Fibroblast of lung (primary cell): ENCODE measurements around the gene LCMT2. TPM values are rescaled to one million over a fixed set of nuclear protein-coding genes. Genes with fewer than 3 reads are reported as not detected.
"Not testable (repeated sequence)": the region's sequence is repeated elsewhere in the genome, so short reads cannot be mapped to it uniquely, and the experiment has no call there.

Experiments
- DNase-seq, 2 donors: peaks; one replicate each; pipeline versions ENCODE4 v3.0.0 to v3.0.0-alpha.2; 2010; ENCODE audit warnings: low read depth in 2 of 2
- H2AFZ ChIP-seq: 2 replicates; pipeline ENCODE4 v1.5.1; 2012; ENCODE audit warnings: low read length, control low read depth, inconsistent platforms
- H3K27ac ChIP-seq: 2 replicates; pipeline ENCODE4 v1.5.1; 2011; ENCODE audit warnings: low read length, control low read depth; ENCODE audit not compliant: insufficient read depth
- H3K27me3 ChIP-seq: 2 replicates; pipeline ENCODE4 v1.5.1; 2011; ENCODE audit warnings: mild to moderate bottlenecking, low read length; ENCODE audit not compliant: control insufficient read depth, insufficient read depth
- H3K36me3 ChIP-seq: 2 replicates; pipeline ENCODE4 v1.5.1; 2011; ENCODE audit warnings: low read length; ENCODE audit not compliant: control insufficient read depth, insufficient read depth
- H3K4me1 ChIP-seq: 2 replicates; pipeline ENCODE4 v1.5.1; 2011; ENCODE audit warnings: low read length; ENCODE audit not compliant: control insufficient read depth, insufficient read depth; ENCODE audit errors: extremely low read depth
- H3K4me2 ChIP-seq: 2 replicates; pipeline ENCODE4 v1.5.1; 2011; ENCODE audit warnings: low read length, control low read depth; ENCODE audit not compliant: insufficient read depth; ENCODE audit errors: extremely low read depth
- H3K4me3 ChIP-seq, 4 experiments: fragments of 200-600 bp in 1 of 4; sonication (generic) in 1 of 4; replicated peaks in 1 of 4; 2 replicates each; pipeline ENCODE4 v1.5.1; 2011 to 2016; ENCODE audit warnings: low read length in 4 of 4, low read depth in 3 of 4, mild to moderate bottlenecking in 3 of 4, control low read depth in 2 of 4, inconsistent platforms in 1 of 4, mixed read lengths in 1 of 4; ENCODE audit not compliant: insufficient read depth in 1 of 4; ENCODE audit errors: control extremely low read depth in 1 of 4
- H3K79me2 ChIP-seq: 2 replicates; pipeline ENCODE4 v1.5.1; 2012; ENCODE audit warnings: mild to moderate bottlenecking, low read length, inconsistent platforms; ENCODE audit not compliant: control insufficient read depth, insufficient read depth
- H3K9ac ChIP-seq: 2 replicates; pipeline ENCODE4 v1.5.1; 2011; ENCODE audit warnings: mild to moderate bottlenecking, low read length, control low read depth; ENCODE audit not compliant: insufficient read depth
- H3K9me3 ChIP-seq: 2 replicates; pipeline ENCODE4 v1.5.1; 2012; ENCODE audit warnings: low read depth, low read length; ENCODE audit not compliant: control insufficient read depth, insufficient read depth
- H4K20me1 ChIP-seq: 2 replicates; pipeline ENCODE4 v1.5.1; 2011; ENCODE audit warnings: low read length; ENCODE audit not compliant: control insufficient read depth, insufficient read depth; ENCODE audit errors: extremely low read depth
- CTCF ChIP-seq, 2 donors: IDR thresholded peaks in 1 of 2; conservative IDR thresholded peaks in 1 of 2; 1 replicate in 1 of 2; 2 replicates in 1 of 2; pipeline ENCODE4 v1.5.1; 2011 to 2012; ENCODE audit warnings: low read length in 2 of 2, control low read depth in 1 of 2, inconsistent platforms in 1 of 2, low read depth in 1 of 2, mild to moderate bottlenecking in 1 of 2
- EZH2 ChIP-seq: IDR thresholded peaks from 2 replicates; pipeline ENCODE4 v1.5.1; 2012; ENCODE audit warnings: low read length, control low read depth, mild to moderate bottlenecking; ENCODE audit errors: missing control alignments
- polyA plus RNA-seq, 2 donors: library from polyadenylated mRNA; depleted of rRNA in 1 of 2; stranded (reverse) in 1 of 2; unstranded in 1 of 2; fragments of >200 nt; gene quantifications; 2 replicates each; pipeline ENCODE4 v1.2.1, GENCODE V29; 2011 to 2012; ENCODE audit warnings: missing spikeins in 1 of 2
- total RNA-seq: library from RNA; depleted of rRNA; stranded (reverse); fragments of >200 nt; gene quantifications from 2 replicates; pipeline ENCODE4 v1.2.1, GENCODE V29; 2014

LCMT2 gene
- total and polyA plus RNA-seq, 2 donors (not counting 1 experiment from before 2014, with no cell fraction given) = 4.8 to 12.5 TPM

- no peaks in the 10 kb centered on the region for H4K20me1 ChIP-seq
- no peak overlapping the region for H3K4me2 ChIP-seq
- H2AFZ ChIP-seq = no peak overlapping the region
- H3K9me3 ChIP-seq = no peaks in the 10 kb centered on the region
- no peaks in the 10 kb centered on the region for H3K36me3 ChIP-seq
- H3K27me3 ChIP-seq = peaks cover 22% of the 10 kb centered on the region
- no peak overlapping the region for H3K27ac ChIP-seq
- no peak overlapping the region for H3K4me3 ChIP-seq
- H3K9ac ChIP-seq = no peak overlapping the region
- DNase-seq = no peak
- H3K79me2 ChIP-seq = no peaks in the 10 kb centered on the region
- H3K4me1 ChIP-seq = no peaks in the 10 kb centered on the region
- peak; percentile 37 for TF ChIP-seq EZH2
- TF ChIP-seq CTCF (conservative IDR thresholded peaks at IDR 0.05 in 1 of 2, IDR thresholded peaks at IDR 0.05 in 1 of 2; ENCODE audit: low read depth in 1 of 2, low read length in 2 of 2) = no peak
Measured at GRCh38 chr15:43294091-43294706, 36.2 kb downstream of the LCMT2 start.

- no peaks in the 10 kb centered on the region for H3K4me1 ChIP-seq
- DNase-seq = no peak
- no peaks in the 10 kb centered on the region for H4K20me1 ChIP-seq
- no peak overlapping the region for H3K4me2 ChIP-seq
- no peaks in the 10 kb centered on the region for H3K79me2 ChIP-seq
- H3K9me3 ChIP-seq = no peaks in the 10 kb centered on the region
- no peak overlapping the region for H2AFZ ChIP-seq
- H3K27me3 ChIP-seq = peaks cover 22% of the 10 kb centered on the region
- H3K9ac ChIP-seq = no peak overlapping the region
- TF ChIP-seq CTCF (conservative IDR thresholded peaks at IDR 0.05 in 1 of 2, IDR thresholded peaks at IDR 0.05 in 1 of 2; ENCODE audit: low read depth in 1 of 2, low read length in 2 of 2) (no peak), EZH2 (no peak)
- no peaks in the 10 kb centered on the region for H3K36me3 ChIP-seq
- no peak overlapping the region for H3K27ac ChIP-seq
- no peak overlapping the region for H3K4me3 ChIP-seq
Measured at GRCh38 chr15:43293432-43293831, 36.9 kb downstream of the LCMT2 start.

GRCh38 chr15:43292375-43293078 is 37.8 kb downstream of the LCMT2 start:
- H3K4me3 ChIP-seq = no peak overlapping the region
- no peak overlapping the region for H3K9ac ChIP-seq
- H3K36me3 ChIP-seq = no peaks in the 10 kb centered on the region
- no peak overlapping the region for H2AFZ ChIP-seq
- H3K4me1 ChIP-seq = no peaks in the 10 kb centered on the region
- peak; percentile 36 to 65 for DNase-seq
- no peaks in the 10 kb centered on the region for H4K20me1 ChIP-seq
- no peaks in the 10 kb centered on the region for H3K79me2 ChIP-seq
- TF ChIP-seq EZH2 = no peak
- no peak for TF ChIP-seq CTCF (conservative IDR thresholded peaks at IDR 0.05 in 1 of 2, IDR thresholded peaks at IDR 0.05 in 1 of 2; ENCODE audit: low read depth in 1 of 2, low read length in 2 of 2)
- peaks cover 30% of the 10 kb centered on the region for H3K27me3 ChIP-seq
- no peaks in the 10 kb centered on the region for H3K9me3 ChIP-seq
- no peak overlapping the region for H3K4me2 ChIP-seq
- H3K27ac ChIP-seq = no peak overlapping the region

GRCh38 chr15:43289656-43290055 is 40.7 kb downstream of the LCMT2 start:
- H3K4me3 ChIP-seq, H3K36me3 ChIP-seq, H3K9ac ChIP-seq, H2AFZ ChIP-seq, H3K79me2 ChIP-seq, H4K20me1 ChIP-seq, H3K27ac ChIP-seq, DNase-seq, H3K4me2 ChIP-seq, H3K4me1 ChIP-seq, H3K9me3 ChIP-seq: not testable (repeated sequence)
- peaks cover 39% of the 10 kb centered on the region for H3K27me3 ChIP-seq
